K562 (cell line): ENCODE measurements around the gene CLUH. TPM values are rescaled to one million over a fixed set of nuclear protein-coding genes. Genes with fewer than 3 reads are reported as not detected.

Source experiments
- ATAC-seq: fragments of 200-7000 bp; cut with Tn5 transposase; 3 replicates; pipeline ENCODE4 v1.9.1; 2020; ENCODE audit warnings: moderate library complexity
- BruUV-seq: library from RNA; stranded (reverse); fragments of 400-500 nt; replicated peaks from 2 replicates; lab custom pipeline; 2021; lab: Mats Ljungman, UMichigan
- CTCF ChIA-PET: fragments of 300-600 bp; formaldehyde crosslinking; extraction: SDS; loops from one replicate; lab custom pipeline; 2021; ENCODE audit warnings: low intra/inter-chr PET ratio; lab: Yijun Ruan, JAX
- POLR2A ChIA-PET: fragments of 300-600, 350-650 bp; sonication (Branson Sonifier 250); formaldehyde crosslinking; extraction: SDS; loops from one replicate; lab custom pipeline; 2021; ENCODE audit warnings: antibody characterized with exemption, inconsistent platforms; lab: Yijun Ruan, JAX
- DNase-seq, 4 experiments: peaks; one replicate each; pipeline versions ENCODE4 v3.0.0 to v3.0.0-alpha.2; 2011 to 2018; ENCODE audit warnings: low spot score in 3 of 4, mixed read lengths in 3 of 4; ENCODE audit errors: extremely low read depth in 1 of 4
- FAIRE-seq: peaks from 2 replicates; lab custom pipeline; 2011; peaks lifted over from hg19 to GRCh38; lab: Jason Lieb, UNC
- H2AFZ ChIP-seq: 2 replicates; pipeline ENCODE4 v1.6.0; 2011; ENCODE audit warnings: low read depth, low read length, control low read depth, inconsistent platforms
- H3K27ac ChIP-seq: fragments of 200-600 bp; 3 replicates; pipeline ENCODE4 v1.8.0; 2011; ENCODE audit warnings: low read depth, mild to moderate bottlenecking, control low read depth, inconsistent platforms, low read length, moderate library complexity, mixed read lengths; ENCODE audit errors: extremely low read depth
- H3K27me3 ChIP-seq, 2 experiments: fragments of 300-600 bp in 1 of 2; 2 replicates in 1 of 2; 3 replicates in 1 of 2; pipeline versions ENCODE4 v1.6.0 to v1.8.0; 2011; ENCODE audit warnings: inconsistent platforms in 2 of 2, low read length in 2 of 2, mild to moderate bottlenecking in 1 of 2, mixed read lengths in 1 of 2, moderate library complexity in 1 of 2; ENCODE audit not compliant: control insufficient read depth in 2 of 2, insufficient read depth in 2 of 2
- H3K36me3 ChIP-seq: fragments of 300-600 bp; 3 replicates; pipeline ENCODE4 v1.8.0; 2011; ENCODE audit warnings: mild to moderate bottlenecking, low read length, inconsistent platforms; ENCODE audit not compliant: control insufficient read depth, insufficient read depth
- H3K4me1 ChIP-seq, 2 experiments: fragments of 200-600 bp in 1 of 2; replicated peaks in 1 of 2; 2 replicates in 1 of 2; 3 replicates in 1 of 2; pipeline versions ENCODE4 v1.5.1 to v1.8.0; 2011; ENCODE audit warnings: inconsistent platforms in 2 of 2, low read length in 2 of 2, mild to moderate bottlenecking in 1 of 2, mixed read lengths in 1 of 2, moderate library complexity in 1 of 2; ENCODE audit not compliant: control insufficient read depth in 2 of 2, insufficient read depth in 2 of 2
- H3K4me2 ChIP-seq: 2 replicates; pipeline ENCODE4 v1.6.1; 2011; ENCODE audit warnings: low read length, control low read depth, inconsistent platforms, mixed read lengths; ENCODE audit not compliant: insufficient read depth
- H3K4me3 ChIP-seq: fragments of 200-600 bp; sonication (generic), shearing (Covaris generic); 2 replicates; pipeline ENCODE4 v1.5.1; 2016; ENCODE audit warnings: control low read depth, inconsistent platforms
- H3K79me2 ChIP-seq: fragments of 200-600 bp; 3 replicates; pipeline ENCODE4 v1.8.0; 2011; ENCODE audit warnings: low read length, inconsistent platforms; ENCODE audit not compliant: control insufficient read depth, insufficient read depth
- H3K9ac ChIP-seq, 2 experiments: 2 replicates each; pipeline versions ENCODE4 v1.6.0 to v1.6.1; 2011; ENCODE audit warnings: low read depth in 2 of 2, low read length in 2 of 2, control low read depth in 1 of 2, inconsistent platforms in 1 of 2, mild to moderate bottlenecking in 1 of 2, mixed read lengths in 1 of 2; ENCODE audit not compliant: insufficient read depth in 1 of 2
- H3K9me1 ChIP-seq: one replicate; pipeline ENCODE4 v1.6.0; 2011; ENCODE audit warnings: inconsistent platforms, mild to moderate bottlenecking, low read length, moderate library complexity; ENCODE audit not compliant: control insufficient read depth, insufficient read depth
- H3K9me3 ChIP-seq: replicated peaks from 2 replicates; pipeline ENCODE4 v1.5.1; 2011; ENCODE audit warnings: low read depth, low read length, inconsistent platforms; ENCODE audit not compliant: control insufficient read depth, insufficient read depth
- H4K20me1 ChIP-seq: replicated peaks from 2 replicates; pipeline ENCODE4 v1.6.1; 2011; ENCODE audit warnings: low read length, inconsistent platforms, mixed read lengths; ENCODE audit not compliant: control insufficient read depth, insufficient read depth
- RFX1 ChIP-seq: fragments of 450-650 bp; IDR thresholded peaks from 2 replicates; pipeline ENCODE4 v1.6.1; 2016; ENCODE audit warnings: mild to moderate bottlenecking, moderate library complexity
- ZNF592 ChIP-seq: fragments of 450-650 bp; IDR thresholded peaks from 2 replicates; pipeline ENCODE4 v1.6.1; 2017; ENCODE audit warnings: antibody characterized with exemption, mild to moderate bottlenecking
- WGBS: fragments of 100-300 bp; shearing (Covaris generic); methylation state at CpG from one replicate; pipeline ENCODE4 v1.1.6; 2016; ENCODE audit warnings: low coverage, mixed read lengths; ENCODE audit not compliant: insufficient coverage; ENCODE audit errors: missing lambda C conversion rate; 5-methylcytosine and 5-hydroxymethylcytosine counted together
- in situ Hi-C: fragments of 300-500 bp; cut with MboI; formaldehyde crosslinking; loops from 4 replicates; pipeline ENCODE4 v1.15.0; 2018; ENCODE audit warnings: inconsistent platforms, mixed read lengths
- intact Hi-C: fragments of 100-400 bp; cut with micrococcal nuclease; formaldehyde crosslinking; loops from 2 replicates; pipeline ENCODE4 v1.14.2; 2022
- polyA plus RNA-seq, 8 experiments: library from polyadenylated mRNA; depleted of rRNA in 4 of 8; stranded (reverse) in 5 of 8; unstranded in 3 of 8; fragments of >200 nt; fragmentation: Nextera tagmentation in 2 of 8; fragmentation: Illumina TruSeq in 1 of 8; extraction: Ambion mirVana in 2 of 8; extraction: Trizol in 1 of 8; gene quantifications; 2 replicates each; pipeline versions ENCODE4 v1.2.1 to v1.2.3, GENCODE V29; 2011 to 2014; ENCODE audit warnings: inconsistent platforms in 1 of 8, missing spikeins in 1 of 8
- total RNA-seq, 7 experiments: library from RNA; depleted of rRNA in 6 of 7; stranded (reverse); fragments of >200 nt in 6 of 7; fragmentation: Illumina TruSeq in 2 of 7; extraction: Trizol in 2 of 7; gene quantifications; 2 replicates each; pipeline versions ENCODE4 v1.2.1 to v1.2.3, GENCODE V29; 2011 to 2021; ENCODE audit warnings: low replicate concordance in 1 of 7

CLUH gene
- total and polyA plus RNA-seq, 9 of the 15 experiments (the other 6 are each of a cell fraction or from before 2014, with no cell fraction given): 0.21 to 140 (median 33.2) TPM

- no TSS peak for BruUV-seq
- CTCF ChIA-PET: no interaction called here
- no peak overlapping the region for H3K4me2 ChIP-seq
- no peak overlapping the region for H3K27ac ChIP-seq
- POLR2A ChIA-PET: interaction anchor here (0.7 kb wide), 1 partner anchor 9 kb away, joined by 3 read pairs; no protein-coding TSS in a partner anchor
- no peaks in the 10 kb centered on the region for H3K9me3 ChIP-seq
- WGBS: 0% methylated on average over 6 of the region's 10 CpGs
- no peaks in the 10 kb centered on the region for H3K36me3 ChIP-seq
- intact Hi-C loops (no loop called here), in situ Hi-C loops (no loop called here)
- H4K20me1 ChIP-seq: no peaks in the 10 kb centered on the region
- no peak overlapping the region for H3K4me3 ChIP-seq
- DNase-seq (no peak), FAIRE-seq (no peak), ATAC-seq (no peak)
- H3K4me1 ChIP-seq: no peaks in the 10 kb centered on the region; a peak in 1 of 5 replicates
- H3K9ac ChIP-seq: no peak overlapping the region
- TF ChIP-seq RFX1 (peak; percentile 55), ZNF592 (no peak)
- peaks cover 0 to 28% of the 10 kb centered on the region in 2 experiments; a peak in 3 of 5 replicates for H3K27me3 ChIP-seq
- no peaks in the 10 kb centered on the region for H3K79me2 ChIP-seq
- H3K9me1 ChIP-seq: no peaks in the 10 kb centered on the region
- H2AFZ ChIP-seq: no peak overlapping the region
These were observed 23.4 kb upstream of the CLUH start for GRCh38 chr17:2734939-2735338.
